GM12878 (cell line): ENCODE results near the gene UMPS.
"Not testable (repeated sequence)": the region's sequence is repeated elsewhere in the genome, so short reads cannot be mapped to it uniquely, and the experiment has no call there.

Experiments
- CTCF ChIP-seq, 3 experiments: IDR thresholded peaks in 2 of 3; conservative IDR thresholded peaks in 1 of 3; 2 replicates each; pipeline ENCODE4 v1.5.1; 2011; ENCODE audit warnings: low read depth in 3 of 3, low read length in 3 of 3, mild to moderate bottlenecking in 3 of 3, control low read depth in 2 of 3, moderate library complexity in 2 of 3, inconsistent platforms in 1 of 3, mixed read lengths in 1 of 3; ENCODE audit not compliant: control insufficient read depth in 2 of 3, insufficient read depth in 1 of 3; ENCODE audit errors: extremely low read depth in 1 of 3
- HDAC6 ChIP-seq: fragments of 200-600 bp; sonication (generic); IDR thresholded peaks from one replicate; pipeline ENCODE4 v1.8.0; 2017; ENCODE audit warnings: antibody characterized with exemption; ENCODE audit not compliant: unreplicated experiment
- JUND ChIP-seq: IDR thresholded peaks from 2 replicates; pipeline ENCODE4 v1.6.1; 2012; ENCODE audit warnings: low read depth, mild to moderate bottlenecking, low read length, improper control_type of control experiment, moderate library complexity
- KAT2A ChIP-seq: conservative IDR thresholded peaks from 2 replicates; pipeline ENCODE4 v1.6.1; 2011; ENCODE audit warnings: low read depth, low read length; ENCODE audit not compliant: control insufficient read depth
- NR2C1 ChIP-seq: fragments of 450-650 bp; IDR thresholded peaks from 2 replicates; pipeline ENCODE4 v1.6.1; 2017; ENCODE audit warnings: antibody characterized with exemption, mild to moderate bottlenecking, moderate library complexity
- PBX3 ChIP-seq: IDR thresholded peaks from 2 replicates; pipeline ENCODE4 v1.6.1; 2011; ENCODE audit warnings: mild to moderate bottlenecking, low read depth, low read length, moderate library complexity; ENCODE audit not compliant: insufficient replicate concordance
- RFX5 ChIP-seq: IDR thresholded peaks from 2 replicates; pipeline ENCODE4 v1.6.1; 2011; ENCODE audit warnings: low read depth, low read length, improper control_type of control experiment
- WRNIP1 ChIP-seq: IDR thresholded peaks from 2 replicates; pipeline ENCODE4 v1.6.1; 2011; ENCODE audit warnings: low read depth, low read length, improper control_type of control experiment, borderline replicate concordance

GRCh38 chr3:124789103-124789502, 58.9 kb downstream of the UMPS start:
- not testable (repeated sequence) for TF ChIP-seq NR2C1; CTCF (IDR thresholded peaks at IDR 0.05 in 2 of 3, conservative IDR thresholded peaks at IDR 0.05 in 1 of 3; ENCODE audit: control insufficient read depth in 2 of 3, extremely low read depth in 1 of 3, insufficient read depth in 1 of 3, low read depth in 3 of 3, low read length in 3 of 3); PBX3; WRNIP1; RFX5; HDAC6; KAT2A; JUND
